Peyer's patch (tissue), 4 donors: ENCODE results near the gene NKX6-2. TPM values are rescaled to one million over a fixed set of nuclear protein-coding genes. Genes with fewer than 3 reads are reported as not detected.

Experiments
- DNase-seq, 3 donors: peaks; one replicate each; pipeline ENCODE4 v3.0.0-alpha.2; 2017 to 2019
- H3K27ac ChIP-seq, 4 donors: fragments of 200-600 bp; sonication (generic); one replicate each; pipeline ENCODE4 v1.5.1; 2016 to 2019
- H3K27me3 ChIP-seq, 2 donors: fragments of 200-600 bp; sonication (generic); one replicate each; pipeline ENCODE4 v1.5.1; 2019
- H3K36me3 ChIP-seq, 3 donors: fragments of 200-600 bp; sonication (generic); one replicate each; pipeline ENCODE4 v1.5.1; 2016 to 2019
- H3K4me1 ChIP-seq, 4 donors: fragments of 200-600 bp; sonication (generic); one replicate each; pipeline ENCODE4 v1.5.1; 2016 to 2019
- H3K4me3 ChIP-seq, 4 donors: fragments of 200-600 bp; sonication (generic); 1 replicate in 3 of 4; 2 replicates in 1 of 4; pipeline ENCODE4 v1.5.1; 2016 to 2019; ENCODE audit warnings: mild to moderate bottlenecking in 1 of 4
- H3K9me3 ChIP-seq, 4 donors: fragments of 200-600 bp; sonication (generic); one replicate each; pipeline ENCODE4 v1.5.1; 2016 to 2019; ENCODE audit warnings: mild to moderate bottlenecking in 1 of 4
- CTCF ChIP-seq, 6 experiments: fragments of 450-650 bp in 4 of 6; fragments of 200-600 bp in 2 of 6; sonication (generic) in 1 of 6; IDR thresholded peaks; one replicate each; pipeline ENCODE4 v1.5.1; 2017 to 2019; ENCODE audit warnings: antibody characterized with exemption in 6 of 6, mild to moderate bottlenecking in 3 of 6, moderate library complexity in 1 of 6
- POLR2A ChIP-seq, 2 donors: fragments of 450-650 bp; IDR thresholded peaks; one replicate each; pipeline ENCODE4 v1.5.1; 2017; ENCODE audit warnings: antibody characterized with exemption in 2 of 2, mild to moderate bottlenecking in 2 of 2, moderate library complexity in 2 of 2
- total RNA-seq, 4 donors: library from RNA; depleted of rRNA; stranded (reverse); fragments of >200 nt; gene quantifications; one replicate each; pipeline ENCODE4 v1.1.0, GENCODE V29; 2016

The NKX6-2 gene
- total RNA-seq, 4 donors from 2014 or later = not detected

- no peaks in the 10 kb centered on the region for H3K9me3 ChIP-seq
- H3K4me1 ChIP-seq = no peaks in the 10 kb centered on the region
- DNase-seq = no peak
- H3K27me3 ChIP-seq = no peaks in the 10 kb centered on the region
- H3K36me3 ChIP-seq = peaks cover 0 to 16% (median 0%) of the 10 kb centered on the region in 3 donors
- no peak overlapping the region for H3K4me3 ChIP-seq
- TF ChIP-seq CTCF (IDR thresholded peaks at IDR 0.05) (no peak), POLR2A (IDR thresholded peaks at IDR 0.05) (no peak)
- H3K27ac ChIP-seq = no peak overlapping the region
Observed at GRCh38 chr10:132770061-132771021, 15.6 kb downstream of the NKX6-2 start.

GRCh38 chr10:132768346-132769248 is 17.4 kb downstream of the NKX6-2 start:
- H3K4me3 ChIP-seq = no peak overlapping the region
- H3K9me3 ChIP-seq = no peaks in the 10 kb centered on the region
- no peak for DNase-seq
- no peaks in the 10 kb centered on the region for H3K27me3 ChIP-seq
- H3K4me1 ChIP-seq = no peaks in the 10 kb centered on the region
- no peak overlapping the region for H3K27ac ChIP-seq
- no peak for TF ChIP-seq CTCF (IDR thresholded peaks at IDR 0.05)
- H3K36me3 ChIP-seq = peaks cover 0 to 16% (median 0%) of the 10 kb centered on the region in 3 donors

GRCh38 chr10:132766291-132766690 is 19.7 kb downstream of the NKX6-2 start:
- Histone ChIP-seq H3K27ac (no peak overlapping the region), H3K36me3 (peaks cover 0 to 13% (median 0%) of the 10 kb centered on the region in 3 donors), H3K4me1 (no peaks in the 10 kb centered on the region), H3K27me3 (no peaks in the 10 kb centered on the region), H3K9me3 (no peaks in the 10 kb centered on the region), H3K4me3 (no peak overlapping the region)
- no peak for TF ChIP-seq POLR2A (IDR thresholded peaks at IDR 0.05)
- no peak for TF ChIP-seq CTCF (IDR thresholded peaks at IDR 0.05)
- DNase-seq = no peak

- Histone ChIP-seq H3K27me3 (no peaks in the 10 kb centered on the region), H3K4me1 (no peaks in the 10 kb centered on the region), H3K4me3 (no peak overlapping the region), H3K9me3 (no peaks in the 10 kb centered on the region), H3K36me3 (peaks cover 0 to 12% (median 0%) of the 10 kb centered on the region in 3 donors), H3K27ac (no peak overlapping the region)
- no peak for DNase-seq
- TF ChIP-seq CTCF (IDR thresholded peaks at IDR 0.05) = no peak
- TF ChIP-seq POLR2A (IDR thresholded peaks at IDR 0.05) = no peak
Observed at GRCh38 chr10:132765435-132765834, 20.5 kb downstream of the NKX6-2 start.

- H3K36me3 ChIP-seq = peaks cover 0 to 17% (median 0%) of the 10 kb centered on the region in 3 donors
- TF ChIP-seq CTCF (IDR thresholded peaks at IDR 0.05) (no peak), POLR2A (IDR thresholded peaks at IDR 0.05) (no peak)
- no peak overlapping the region for H3K27ac ChIP-seq
- H3K4me3 ChIP-seq = no peak overlapping the region
- no peak for DNase-seq
- no peaks in the 10 kb centered on the region for H3K4me1 ChIP-seq
- no peaks in the 10 kb centered on the region for H3K9me3 ChIP-seq
- H3K27me3 ChIP-seq = no peaks in the 10 kb centered on the region
Observed at GRCh38 chr10:132764108-132764507, 21.8 kb downstream of the NKX6-2 start.
